Retinal pigment epithelial cell (primary cell): Measurements from ENCODE around the gene NSG2.
"Not testable (repeated sequence)": the region's sequence is repeated elsewhere in the genome, so short reads cannot be mapped to it uniquely, and the experiment has no call there.

Source experiments
- DNase-seq: peaks from one replicate; pipeline ENCODE4 v3.0.0-alpha.2; 2010; ENCODE audit warnings: low read depth
- H3K4me3 ChIP-seq: 2 replicates; pipeline ENCODE4 v1.5.1; 2011; ENCODE audit warnings: mild to moderate bottlenecking, low read length, control low read depth, moderate library complexity
- TF ChIP-seq, protein P1 (sequence below): conservative IDR thresholded peaks from 2 replicates; pipeline ENCODE4 v1.5.1; 2011; ENCODE audit warnings: low read depth, low read length, control low read depth, inconsistent platforms

The NSG2 gene

DNA sequence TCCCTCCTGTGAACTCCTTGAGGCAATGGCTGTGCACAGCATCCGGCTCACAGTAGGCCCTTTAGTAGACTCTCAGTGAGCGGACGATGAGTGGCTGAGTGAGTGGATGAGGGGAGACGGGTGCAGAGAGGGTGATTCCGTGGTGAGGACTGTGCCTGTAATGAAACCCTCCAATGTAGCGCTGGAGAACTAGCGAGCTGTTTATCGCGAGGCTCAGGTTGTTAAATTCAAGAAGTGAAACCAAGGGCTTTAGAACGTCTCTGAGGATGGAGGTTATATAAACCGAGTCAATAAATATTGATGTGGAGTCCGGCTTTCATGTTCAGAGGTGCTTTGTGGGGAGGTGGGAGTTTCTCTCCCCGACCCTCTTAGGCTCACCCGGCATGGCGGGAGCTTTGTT lies 53.2 kb downstream of the NSG2 start:
- TF ChIP-seq, protein P1, sequence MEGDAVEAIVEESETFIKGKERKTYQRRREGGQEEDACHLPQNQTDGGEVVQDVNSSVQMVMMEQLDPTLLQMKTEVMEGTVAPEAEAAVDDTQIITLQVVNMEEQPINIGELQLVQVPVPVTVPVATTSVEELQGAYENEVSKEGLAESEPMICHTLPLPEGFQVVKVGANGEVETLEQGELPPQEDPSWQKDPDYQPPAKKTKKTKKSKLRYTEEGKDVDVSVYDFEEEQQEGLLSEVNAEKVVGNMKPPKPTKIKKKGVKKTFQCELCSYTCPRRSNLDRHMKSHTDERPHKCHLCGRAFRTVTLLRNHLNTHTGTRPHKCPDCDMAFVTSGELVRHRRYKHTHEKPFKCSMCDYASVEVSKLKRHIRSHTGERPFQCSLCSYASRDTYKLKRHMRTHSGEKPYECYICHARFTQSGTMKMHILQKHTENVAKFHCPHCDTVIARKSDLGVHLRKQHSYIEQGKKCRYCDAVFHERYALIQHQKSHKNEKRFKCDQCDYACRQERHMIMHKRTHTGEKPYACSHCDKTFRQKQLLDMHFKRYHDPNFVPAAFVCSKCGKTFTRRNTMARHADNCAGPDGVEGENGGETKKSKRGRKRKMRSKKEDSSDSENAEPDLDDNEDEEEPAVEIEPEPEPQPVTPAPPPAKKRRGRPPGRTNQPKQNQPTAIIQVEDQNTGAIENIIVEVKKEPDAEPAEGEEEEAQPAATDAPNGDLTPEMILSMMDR, result no peak
- no peak for DNase-seq
- H3K4me3 ChIP-seq, result no peak overlapping the region

DNA sequence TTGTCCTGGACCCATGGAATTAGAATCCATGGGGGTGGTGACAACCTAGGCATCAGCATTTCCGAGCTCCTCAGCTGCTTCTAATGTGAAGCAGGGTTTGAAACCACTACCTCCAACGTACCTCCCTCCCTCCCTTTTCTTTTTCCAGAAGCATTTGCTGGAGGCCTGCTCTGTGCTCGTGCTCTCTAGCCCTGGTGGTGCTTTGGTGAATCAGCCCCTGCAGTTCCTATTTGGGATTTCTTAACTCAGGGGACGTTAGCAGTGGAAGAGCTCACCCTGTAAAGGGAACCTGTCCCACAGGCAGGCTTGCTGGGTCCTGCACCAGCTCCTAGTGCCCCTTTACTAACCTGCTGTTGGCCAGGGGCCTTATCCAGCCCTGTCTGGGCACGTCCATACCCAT lies 55.0 kb downstream of the NSG2 start:
- DNase-seq, result no peak
- H3K4me3 ChIP-seq, result no peak overlapping the region
- TF ChIP-seq, protein P1, result no peak

DNA sequence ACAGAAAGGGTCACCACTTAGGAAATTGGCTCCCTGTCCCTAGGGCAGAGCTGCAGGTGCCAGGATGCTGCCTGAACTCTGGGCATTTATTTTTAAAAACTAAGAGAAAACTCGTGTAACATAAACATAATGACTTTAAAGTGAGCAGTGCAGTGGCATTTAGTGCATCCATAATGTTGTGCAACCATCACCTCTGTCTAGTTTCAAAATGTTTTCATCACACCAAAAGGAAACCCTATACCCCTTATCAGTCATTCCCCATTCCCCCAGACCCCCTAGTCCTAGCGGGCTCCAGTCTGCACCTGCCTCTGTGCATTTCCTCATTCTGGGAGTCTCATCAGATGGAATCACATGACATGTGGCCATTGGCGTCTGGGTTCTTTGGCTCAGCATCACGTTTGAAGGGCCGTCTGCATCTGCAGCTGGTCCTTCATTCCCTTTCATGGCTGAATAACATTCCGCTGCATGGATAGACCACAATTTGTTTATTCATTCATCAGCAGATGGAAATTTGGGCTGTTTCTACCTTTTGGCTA lies 55.8 kb downstream of the NSG2 start:
- TF ChIP-seq, protein P1, result no peak
- no peak overlapping the region for H3K4me3 ChIP-seq
- no peak for DNase-seq

DNA sequence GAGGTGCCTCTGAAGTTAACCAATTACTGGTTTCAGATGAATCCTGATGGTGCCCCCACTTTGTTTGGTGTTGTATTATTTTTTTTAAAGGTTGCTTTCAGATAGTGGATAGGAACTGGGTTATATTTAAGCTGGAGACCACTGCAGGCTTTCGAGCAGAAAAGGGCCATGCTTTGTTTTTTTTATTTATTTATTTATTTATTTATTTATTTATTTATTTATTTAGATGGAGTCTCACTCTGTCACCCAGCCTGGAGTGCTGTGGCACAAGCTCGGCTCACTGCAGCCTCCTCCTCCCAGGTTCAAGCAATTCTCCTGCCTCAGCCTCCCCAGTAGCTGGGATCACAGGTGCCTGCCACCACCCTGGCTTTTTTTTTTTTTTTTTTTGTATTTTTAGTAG lies 57.1 kb downstream of the NSG2 start:
- DNase-seq, H3K4me3 ChIP-seq: not testable (repeated sequence)

DNA sequence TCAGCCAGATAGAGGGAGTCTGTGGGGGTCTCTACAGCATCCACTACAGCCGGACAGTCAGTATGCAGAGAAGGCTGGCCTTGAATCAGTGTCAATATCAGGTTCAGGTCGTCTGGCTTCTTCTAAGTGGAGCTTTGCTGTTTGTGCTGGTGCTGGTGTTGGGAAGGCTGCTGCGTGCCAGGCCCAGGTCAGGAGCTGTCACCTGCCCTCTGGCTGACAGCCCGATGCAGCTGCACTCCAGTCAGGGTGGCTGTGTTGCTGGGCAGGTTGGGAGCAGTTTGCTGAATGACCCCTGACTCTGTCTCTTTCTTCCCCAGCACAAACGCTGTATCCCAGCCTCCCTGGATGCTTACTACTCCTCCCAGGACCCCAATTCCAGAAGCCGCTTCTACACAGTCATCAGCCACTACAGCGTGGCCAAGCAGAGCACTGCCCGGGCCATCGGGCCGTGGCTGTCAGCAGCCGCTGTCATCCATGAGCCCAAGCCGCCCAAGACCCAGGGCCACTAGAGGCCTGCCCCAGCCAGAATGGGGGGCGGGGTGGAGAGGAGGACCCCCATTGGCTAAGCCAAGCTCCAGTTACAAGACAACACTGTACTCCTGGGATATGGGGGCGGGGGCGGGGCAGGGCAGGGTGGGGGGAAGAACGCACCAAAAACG lies 61.6 kb downstream of the NSG2 start:
- no peak overlapping the region for H3K4me3 ChIP-seq
- no peak for DNase-seq
- TF ChIP-seq, protein P1, result no peak

DNA sequence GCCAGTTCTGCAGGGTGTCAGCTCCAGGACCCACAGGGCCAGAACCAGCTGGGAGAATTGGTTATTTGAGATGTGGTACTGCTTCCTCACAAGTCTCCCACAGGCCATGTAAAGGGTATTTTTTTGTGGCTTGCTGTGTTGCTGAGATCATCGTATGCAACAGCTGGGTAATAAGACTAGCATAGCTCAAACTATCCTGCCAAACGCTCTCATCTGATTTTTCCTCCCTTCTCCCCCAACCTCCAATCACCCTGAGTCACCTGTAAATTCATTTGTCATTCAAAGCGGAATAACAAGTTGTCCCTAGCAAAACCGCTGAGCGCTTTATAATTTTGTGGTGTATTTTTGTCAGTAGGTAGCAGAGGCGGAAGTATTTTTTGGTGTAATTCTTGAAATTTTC lies 63.2 kb downstream of the NSG2 start:
- no peak overlapping the region for H3K4me3 ChIP-seq
- TF ChIP-seq, protein P1, result no peak
- DNase-seq, result no peak

DNA sequence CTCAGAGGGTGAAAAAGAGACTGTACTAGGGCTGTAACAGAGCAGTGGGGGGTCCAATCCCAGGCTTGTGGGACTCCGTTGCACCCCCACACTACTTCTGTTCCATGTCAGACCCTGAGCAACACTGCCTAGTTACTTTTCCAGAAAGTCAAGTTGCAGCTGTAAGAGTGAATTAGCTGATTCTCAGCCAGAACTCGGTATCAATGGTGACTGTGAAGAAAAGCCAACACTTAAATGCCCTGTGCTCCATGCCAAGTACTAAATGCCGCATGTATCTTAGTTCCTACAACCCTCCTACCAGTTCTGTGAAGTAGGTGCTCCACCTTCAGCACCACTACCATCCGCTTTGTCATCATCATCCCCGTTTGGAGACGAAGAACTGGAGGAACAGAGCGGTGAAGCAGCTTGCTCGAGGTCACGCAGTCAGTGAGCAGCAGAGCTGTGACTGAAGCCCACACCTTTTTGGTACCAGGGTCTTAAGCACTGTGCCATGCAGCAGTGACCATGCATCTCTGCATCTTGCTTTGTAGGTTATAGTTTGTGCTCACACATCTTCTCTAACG lies 64.3 kb downstream of the NSG2 start:
- no peak for DNase-seq
- H3K4me3 ChIP-seq, result no peak overlapping the region
- TF ChIP-seq, protein P1, result no peak
